DOHH2 (cell line): ENCODE results near the gene GMPPA.

Source experiments
- CTCF ChIP-seq: fragments of 200-600 bp; sonication (generic); IDR thresholded peaks from one replicate; pipeline ENCODE4 v1.5.1; 2014; ENCODE audit warnings: antibody characterized with exemption, mild to moderate bottlenecking, low read depth, low read length; ENCODE audit not compliant: poor library complexity, severe bottlenecking
- EZH2phosphoT487 ChIP-seq: fragments of 200-600 bp; sonication (generic); IDR thresholded peaks from 2 replicates; pipeline ENCODE4 v1.6.1; 2017; ENCODE audit warnings: borderline replicate concordance, mild to moderate bottlenecking, antibody characterized with exemption, low read length, moderate library complexity, mixed read lengths

- TF ChIP-seq CTCF (peak; percentile 63), EZH2phosphoT487 (no peak)
Measured at GRCh38 chr2:219521066-219521880, 22.6 kb downstream of the GMPPA start.
